ENCODE results near the gene GCNT1.
A peak's percentile ranks its signal among the peaks of the same experiment; 100 is the strongest.

The GCNT1 gene

GRCh38 chr9:76414661-76415060 is 44.3 kb upstream of the GCNT1 start:
- no peaks in the 10 kb centered on the region for H4K20me1 ChIP-seq (ENCODE audit: insufficient read depth, low read length, poor library complexity, severe bottlenecking)
- H3K4me1 ChIP-seq (ENCODE audit: insufficient read depth, low read length, poor library complexity, severe bottlenecking) = peaks cover 15% of the 10 kb centered on the region
- no peaks in the 10 kb centered on the region for H3K27me3 ChIP-seq (ENCODE audit: insufficient read depth, low read length, poor library complexity, severe bottlenecking)
- TF ChIP-seq EZH2phosphoT487 (IDR thresholded peaks at IDR 0.05; ENCODE audit: borderline replicate concordance) (no peak), CTCF (conservative IDR thresholded peaks at IDR 0.05; ENCODE audit: low read length) (no peak)
- H3K9me2 ChIP-seq (replicated peaks; ENCODE audit: low read depth, low read length) = no peaks in the 10 kb centered on the region
- H3K4me3 ChIP-seq (ENCODE audit: low read length, poor library complexity, severe bottlenecking) = no peak overlapping the region
- H3F3A ChIP-seq (ENCODE audit: low read depth) = no peaks in the 10 kb centered on the region
- no peak overlapping the region for H3K4me2 ChIP-seq (ENCODE audit: low read depth, low read length, poor library complexity, severe bottlenecking)
- peaks cover 8% of the 10 kb centered on the region for H3K9me3 ChIP-seq (ENCODE audit: insufficient read depth, low read depth, low read length)
- H3K36me3 ChIP-seq (ENCODE audit: insufficient read depth, low read length) = no peaks in the 10 kb centered on the region
- no peaks in the 10 kb centered on the region for H3K79me2 ChIP-seq (ENCODE audit: insufficient read depth, low read length)
- H2AFZ ChIP-seq (ENCODE audit: low read length) = no peak overlapping the region
- no peak overlapping the region for H3K9ac ChIP-seq (ENCODE audit: low read depth, low read length, poor library complexity, severe bottlenecking)

- H3K4me1 ChIP-seq (ENCODE audit: insufficient read depth, low read length, poor library complexity, severe bottlenecking) = peaks cover 15% of the 10 kb centered on the region
- no peak overlapping the region for H3K4me3 ChIP-seq (ENCODE audit: low read length, poor library complexity, severe bottlenecking)
- H3F3A ChIP-seq (ENCODE audit: low read depth) = no peaks in the 10 kb centered on the region
- H4K20me1 ChIP-seq (ENCODE audit: insufficient read depth, low read length, poor library complexity, severe bottlenecking) = no peaks in the 10 kb centered on the region
- no peak overlapping the region for H3K4me2 ChIP-seq (ENCODE audit: low read depth, low read length, poor library complexity, severe bottlenecking)
- H3K36me3 ChIP-seq (ENCODE audit: insufficient read depth, low read length) = no peaks in the 10 kb centered on the region
- peaks cover 8% of the 10 kb centered on the region for H3K9me3 ChIP-seq (ENCODE audit: insufficient read depth, low read depth, low read length)
- TF ChIP-seq EZH2phosphoT487 (IDR thresholded peaks at IDR 0.05; ENCODE audit: borderline replicate concordance) (no peak), CTCF (conservative IDR thresholded peaks at IDR 0.05; ENCODE audit: low read length) (no peak)
- H3K9me2 ChIP-seq (replicated peaks; ENCODE audit: low read depth, low read length) = no peaks in the 10 kb centered on the region
- H3K9ac ChIP-seq (ENCODE audit: low read depth, low read length, poor library complexity, severe bottlenecking) = no peak overlapping the region
- H3K79me2 ChIP-seq (ENCODE audit: insufficient read depth, low read length) = no peaks in the 10 kb centered on the region
- no peaks in the 10 kb centered on the region for H3K27me3 ChIP-seq (ENCODE audit: insufficient read depth, low read length, poor library complexity, severe bottlenecking)
- 0 out of 2 replicates have a peak overlapping the region, but pooled peaks have one; percentile 32 for H2AFZ ChIP-seq (ENCODE audit: low read length)
Measured at GRCh38 chr9:76415154-76415553, 43.8 kb upstream of the GCNT1 start.

GRCh38 chr9:76415731-76416130 is 43.3 kb upstream of the GCNT1 start:
- Histone ChIP-seq H3K4me3 (ENCODE audit: low read length, poor library complexity, severe bottlenecking) (no peak overlapping the region), H3K9me3 (ENCODE audit: insufficient read depth, low read depth, low read length) (peaks cover 8% of the 10 kb centered on the region), H3K9me2 (replicated peaks; ENCODE audit: low read depth, low read length) (no peaks in the 10 kb centered on the region), H4K20me1 (ENCODE audit: insufficient read depth, low read length, poor library complexity, severe bottlenecking) (no peaks in the 10 kb centered on the region), H2AFZ (ENCODE audit: low read length) (no peak overlapping the region), H3K36me3 (ENCODE audit: insufficient read depth, low read length) (no peaks in the 10 kb centered on the region), H3K4me2 (ENCODE audit: low read depth, low read length, poor library complexity, severe bottlenecking) (no peak overlapping the region), H3K79me2 (ENCODE audit: insufficient read depth, low read length) (no peaks in the 10 kb centered on the region), H3K9ac (ENCODE audit: low read depth, low read length, poor library complexity, severe bottlenecking) (no peak overlapping the region), H3F3A (ENCODE audit: low read depth) (no peaks in the 10 kb centered on the region), H3K4me1 (ENCODE audit: insufficient read depth, low read length, poor library complexity, severe bottlenecking) (peaks cover 15% of the 10 kb centered on the region), H3K27me3 (ENCODE audit: insufficient read depth, low read length, poor library complexity, severe bottlenecking) (no peaks in the 10 kb centered on the region)
- TF ChIP-seq EZH2phosphoT487 (IDR thresholded peaks at IDR 0.05; ENCODE audit: borderline replicate concordance) = no peak
- no peak for TF ChIP-seq CTCF (conservative IDR thresholded peaks at IDR 0.05; ENCODE audit: low read length)
